H1 (cell line): Measurements from ENCODE around the gene SEMA3B. TPM values are rescaled to one million over a fixed set of nuclear protein-coding genes. Genes with fewer than 3 reads are reported as not detected.

Experiments used
- CTCF ChIA-PET: fragments of 300-600 bp; sonication (Branson Sonifier 250); formaldehyde crosslinking; loops from one replicate; lab custom pipeline; 2021; ENCODE audit not compliant: partially characterized antibody; lab: Charles Lee
- POLR2A ChIA-PET: fragments of 300-600 bp; sonication (Branson Sonifier 250); formaldehyde crosslinking; loops from one replicate; lab custom pipeline; 2021; ENCODE audit warnings: inconsistent platforms; ENCODE audit not compliant: partially characterized antibody; lab: Charles Lee
- DNase-seq, 2 experiments: peaks; one replicate each; pipeline versions ENCODE4 v3.0.0 to v3.0.0-alpha.2; 2010 to 2022; ENCODE audit warnings: low spot score in 2 of 2, low read depth in 1 of 2, mixed read lengths in 1 of 2
- FAIRE-seq: peaks from 2 replicates; lab custom pipeline; 2011; peaks lifted over from hg19 to GRCh38; lab: Jason Lieb, UNC
- H2AFZ ChIP-seq: 2 replicates; pipeline ENCODE4 v1.8.1; 2012; ENCODE audit warnings: low read length, inconsistent platforms
- H2AK5ac ChIP-seq: 2 replicates; pipeline ENCODE4 v1.6.1; 2013; ENCODE audit warnings: low read depth, low read length
- H2BK120ac ChIP-seq: replicated peaks from 2 replicates; pipeline ENCODE3; 2013; ENCODE audit warnings: low read depth, low read length, inconsistent platforms
- H2BK12ac ChIP-seq: 2 replicates; pipeline ENCODE4 v1.6.1; 2013; ENCODE audit warnings: low read depth, low read length
- H2BK15ac ChIP-seq: 2 replicates; pipeline ENCODE4 v1.6.1; 2013; ENCODE audit warnings: low read length
- H2BK20ac ChIP-seq: 2 replicates; pipeline ENCODE4 v1.6.1; 2013; ENCODE audit warnings: low read length
- H2BK5ac ChIP-seq: 2 replicates; pipeline ENCODE4 v1.6.1; 2013; ENCODE audit warnings: low read depth, low read length
- H3K14ac ChIP-seq: 2 replicates; pipeline ENCODE4 v1.6.1; 2013; ENCODE audit warnings: inconsistent platforms; ENCODE audit not compliant: insufficient read length
- H3K18ac ChIP-seq: 2 replicates; pipeline ENCODE4 v1.6.1; 2013; ENCODE audit warnings: low read length; ENCODE audit errors: extremely low read depth
- H3K23ac ChIP-seq: 2 replicates; pipeline ENCODE4 v1.6.1; 2013; ENCODE audit warnings: inconsistent platforms; ENCODE audit not compliant: insufficient read length
- H3K23me2 ChIP-seq: 2 replicates; pipeline ENCODE4 v1.6.1; 2013; ENCODE audit warnings: low read depth, low read length
- H3K27ac ChIP-seq: 2 replicates; pipeline ENCODE4 v1.6.1; 2011; ENCODE audit warnings: low read depth, low read length, inconsistent platforms
- H3K27me3 ChIP-seq, 4 experiments: replicated peaks in 1 of 4; 1 replicate in 1 of 4; 2 replicates in 3 of 4; pipeline versions ENCODE4 v1.6.1 to v1.8.1; 2011 to 2013; ENCODE audit warnings: low read length in 3 of 4, mild to moderate bottlenecking in 3 of 4, inconsistent platforms in 2 of 4, mixed read lengths in 2 of 4, moderate library complexity in 1 of 4; ENCODE audit not compliant: control insufficient read depth in 3 of 4, insufficient read depth in 3 of 4; ENCODE audit errors: extremely low read depth in 1 of 4
- H3K36me3 ChIP-seq, 4 experiments: 2 replicates each; pipeline versions ENCODE4 v1.6.1 to v1.8.1; 2011 to 2013; ENCODE audit warnings: mild to moderate bottlenecking in 4 of 4, low read length in 3 of 4, moderate library complexity in 2 of 4, control low read depth in 1 of 4, inconsistent platforms in 1 of 4; ENCODE audit not compliant: insufficient read depth in 4 of 4, control insufficient read depth in 2 of 4
- H3K4ac ChIP-seq: replicated peaks from 2 replicates; pipeline ENCODE3; 2013; ENCODE audit warnings: low read length, low read depth, mixed read lengths, inconsistent platforms; ENCODE audit not compliant: insufficient read length
- H3K4me1 ChIP-seq, 4 experiments: replicated peaks in 1 of 4; 1 replicate in 1 of 4; 2 replicates in 3 of 4; pipeline versions ENCODE4 v1.6.1 to v1.8.1; 2011 to 2013; ENCODE audit warnings: low read length in 3 of 4, inconsistent platforms in 2 of 4, mixed read lengths in 1 of 4; ENCODE audit not compliant: insufficient read depth in 4 of 4, control insufficient read depth in 3 of 4
- H3K4me2 ChIP-seq, 2 experiments: 2 replicates each; pipeline versions ENCODE4 v1.6.1 to v1.8.1; 2011 to 2013; ENCODE audit warnings: low read depth in 2 of 2, low read length in 2 of 2, control low read depth in 1 of 2, inconsistent platforms in 1 of 2, mild to moderate bottlenecking in 1 of 2; ENCODE audit not compliant: insufficient read depth in 1 of 2
- H3K4me3 ChIP-seq, 4 experiments: fragments of 200-600, 300-600 bp in 1 of 4; sonication (generic), shearing (Covaris generic), sonication (Bioruptor Twin) in 1 of 4; 2 replicates each; pipeline versions ENCODE4 v1.5.1 to v1.8.1; 2011 to 2016; ENCODE audit warnings: low read length in 4 of 4, low read depth in 3 of 4, control low read depth in 2 of 4, inconsistent platforms in 2 of 4, mild to moderate bottlenecking in 2 of 4, mixed read lengths in 1 of 4, moderate library complexity in 1 of 4; ENCODE audit not compliant: insufficient read depth in 2 of 4; ENCODE audit errors: extremely low read depth in 1 of 4
- H3K56ac ChIP-seq: replicated peaks from 2 replicates; pipeline ENCODE3; 2013; ENCODE audit warnings: low read depth, mild to moderate bottlenecking, mixed read lengths, low read length, inconsistent platforms; ENCODE audit not compliant: insufficient read length
- H3K79me1 ChIP-seq: 2 replicates; pipeline ENCODE4 v1.6.1; 2013; ENCODE audit warnings: low read depth, low read length, control low read depth
- H3K79me2 ChIP-seq, 2 experiments: 2 replicates each; pipeline versions ENCODE4 v1.6.1 to v1.8.1; 2012 to 2013; ENCODE audit warnings: low read length in 2 of 2, mild to moderate bottlenecking in 2 of 2, inconsistent platforms in 1 of 2; ENCODE audit not compliant: insufficient read depth in 2 of 2, control insufficient read depth in 1 of 2
- H3K9ac ChIP-seq, 4 experiments: replicated peaks in 1 of 4; 1 replicate in 1 of 4; 2 replicates in 3 of 4; pipeline versions ENCODE4 v1.6.1 to v1.8.1; 2011 to 2013; ENCODE audit warnings: low read depth in 3 of 4, low read length in 3 of 4, control low read depth in 2 of 4, mild to moderate bottlenecking in 2 of 4, moderate library complexity in 2 of 4, inconsistent platforms in 1 of 4; ENCODE audit errors: extremely low read depth in 1 of 4
- H3K9me3 ChIP-seq, 2 experiments: 2 replicates each; pipeline versions ENCODE4 v1.6.1 to v1.8.1; 2012 to 2013; ENCODE audit warnings: mild to moderate bottlenecking in 2 of 2, moderate library complexity in 2 of 2, control low read depth in 1 of 2, inconsistent platforms in 1 of 2, low read depth in 1 of 2, low read length in 1 of 2, mixed read lengths in 1 of 2; ENCODE audit not compliant: insufficient read depth in 2 of 2
- H4K20me1 ChIP-seq, 2 experiments: replicated peaks in 1 of 2; 2 replicates each; pipeline versions ENCODE3 to v1.8.1; 2011 to 2013; ENCODE audit warnings: inconsistent platforms in 2 of 2, low read length in 2 of 2, mild to moderate bottlenecking in 1 of 2; ENCODE audit not compliant: insufficient read depth in 2 of 2, control insufficient read depth in 1 of 2
- H4K5ac ChIP-seq: 2 replicates; pipeline ENCODE4 v1.6.1; 2013; ENCODE audit warnings: low read length, low read depth, mixed read lengths, inconsistent platforms; ENCODE audit not compliant: insufficient read length
- H4K8ac ChIP-seq: 2 replicates; pipeline ENCODE4 v1.8.0; 2013; ENCODE audit warnings: mild to moderate bottlenecking, moderate library complexity, low read length, inconsistent platforms; ENCODE audit not compliant: insufficient read depth; ENCODE audit errors: extremely low read depth
- H4K91ac ChIP-seq: replicated peaks from 2 replicates; pipeline ENCODE3; 2013; ENCODE audit warnings: low read length, mixed read lengths, inconsistent platforms; ENCODE audit not compliant: insufficient read length
- ASH2L ChIP-seq: fragments of 200-600, 300-600 bp; sonication (generic); IDR thresholded peaks from one replicate; pipeline ENCODE4 v1.7.1; 2017; ENCODE audit warnings: low read length
- BCL11A ChIP-seq, 2 experiments: IDR thresholded peaks; one replicate each; pipeline ENCODE4 v1.6.1; 2011; ENCODE audit warnings: low read depth in 2 of 2, low read length in 2 of 2, mild to moderate bottlenecking in 2 of 2
- CBX8 ChIP-seq: fragments of 300-800, 300-1000 bp; sonication (generic); IDR thresholded peaks from 2 replicates; pipeline ENCODE4 v1.7.1; 2016; ENCODE audit warnings: low read depth, low read length, borderline replicate concordance
- GABPA ChIP-seq: IDR thresholded peaks from 2 replicates; pipeline ENCODE4 v1.6.1; 2011; ENCODE audit warnings: mild to moderate bottlenecking, low read length, moderate library complexity, borderline replicate concordance; ENCODE audit not compliant: insufficient read depth
- JUN ChIP-seq: IDR thresholded peaks from 2 replicates; pipeline ENCODE4 v1.6.1; 2011; ENCODE audit warnings: low read depth, mild to moderate bottlenecking, improper control_type of control experiment, low read length
- KDM4A ChIP-seq: IDR thresholded peaks from one replicate; pipeline ENCODE4 v1.7.1; 2012; ENCODE audit warnings: low read depth, mild to moderate bottlenecking, moderate library complexity, low read length, inconsistent platforms; ENCODE audit not compliant: severe bottlenecking
- KDM5A ChIP-seq: fragments of 200-600 bp; IDR thresholded peaks from 2 replicates; pipeline ENCODE4 v1.7.1; 2012; ENCODE audit warnings: mild to moderate bottlenecking, low read length, inconsistent platforms, mixed read lengths
- PHF8 ChIP-seq: fragments of 200-600 bp; sonication (generic); conservative IDR thresholded peaks from 2 replicates; pipeline ENCODE4 v1.7.1; 2012; ENCODE audit warnings: low read depth, mild to moderate bottlenecking, inconsistent platforms, low read length, moderate library complexity
- RNF2 ChIP-seq: fragments of 200-900, 300-1000 bp; sonication (generic); IDR thresholded peaks from 2 replicates; pipeline ENCODE4 v1.7.1; 2016; ENCODE audit warnings: borderline replicate concordance, low read depth, mild to moderate bottlenecking, antibody characterized with exemption, low read length; ENCODE audit not compliant: poor library complexity, severe bottlenecking; ENCODE audit errors: missing control alignments
- SIX5 ChIP-seq: IDR thresholded peaks from 2 replicates; pipeline ENCODE4 v1.6.1; 2011; ENCODE audit warnings: mild to moderate bottlenecking, low read depth, low read length
- SUZ12 ChIP-seq: fragments of 200-600 bp; sonication (generic); IDR thresholded peaks from 2 replicates; pipeline ENCODE4 v1.6.1; 2012; ENCODE audit warnings: mild to moderate bottlenecking, inconsistent platforms, low read length, moderate library complexity, mixed read lengths
- TAF7 ChIP-seq: optimal IDR thresholded peaks from 2 replicates; pipeline ENCODE3; 2011; ENCODE audit warnings: low read depth, mild to moderate bottlenecking, inconsistent platforms, low read length, moderate library complexity, borderline replicate concordance
- WGBS, 2 experiments: shearing (Covaris generic) in 1 of 2; methylation state at CpG; one replicate each; pipeline versions ENCODE4 v1.1.6 to v1.1.7; 2013 to 2015; ENCODE audit warnings: low lambda C conversion rate in 2 of 2, mixed read lengths in 2 of 2, inconsistent platforms in 1 of 2, low coverage in 1 of 2, missing lambda C conversion rate in 1 of 2; ENCODE audit not compliant: insufficient replicate concordance in 2 of 2, insufficient coverage in 1 of 2, insufficient read length in 1 of 2; ENCODE audit errors: extremely low coverage in 1 of 2, missing lambda C conversion rate in 1 of 2; 5-methylcytosine and 5-hydroxymethylcytosine counted together
- polyA plus RNA-seq, 7 experiments: library from polyadenylated mRNA; depleted of rRNA in 3 of 7; stranded (reverse) in 5 of 7; unstranded in 2 of 7; fragments of >200 nt in 5 of 7; fragments of 200-250 nt in 2 of 7; gene quantifications; 1 replicate in 5 of 7; 2 replicates in 1 of 7; 4 replicates in 1 of 7; pipeline versions ENCODE4 v1.2.1 to v1.2.3, GENCODE V29; 2011 to 2013; ENCODE audit warnings: missing spikeins in 2 of 7, mixed read lengths in 2 of 7
- total RNA-seq: library from RNA; stranded (reverse); fragmentation: NEBNext Ultra II Directional; extraction: Animal tissue kit (Norgen Biotek cat#: 25700); gene quantifications from 2 replicates; pipeline ENCODE4 v1.2.1, GENCODE V29; 2021
- TF ChIP-seq, protein P1 (sequence below): IDR thresholded peaks from 2 replicates; pipeline ENCODE4 v1.6.1; 2012; ENCODE audit warnings: inconsistent platforms

Gene SEMA3B
- total and polyA plus RNA-seq, 2 of the 8 experiments (the other 6 are each of a cell fraction or from before 2014, with no cell fraction given) = 3.0 to 4.7 TPM

GRCh38 chr3:50318615-50319014, 49.7 kb downstream of the SEMA3B start:
- ChIA-PET CTCF (interaction anchor here (0.6 to 3.9 kb wide), 10 partner anchors 10 to 197 kb away, joined by 3 to 17 read pairs (median 4); partner anchors contain the start of genes HYAL1 and TUSC2), POLR2A (interaction anchor here (0.8 to 12.6 kb wide), 7 partner anchors 11 to 67 kb away, joined by 3 to 149 read pairs (median 5); partner anchors contain the start of genes HYAL1, HYAL3, NAA80 and TUSC2)
- peaks cover 0 to 25% of the 10 kb centered on the region in 2 experiments; a peak in 3 of 4 replicates for H3K79me2 ChIP-seq
- 0 out of 2 replicates have a peak overlapping the region, but pooled peaks have one; percentile 7 for H4K8ac ChIP-seq
- H2BK120ac ChIP-seq = no peak overlapping the region
- H3K9ac ChIP-seq = no peak overlapping the region
- 92% methylated on average over 10 of the region's 10 CpGs; no CpG with 5 or more reads in 1 of the 2 experiments for WGBS, 2 experiments
- peaks cover 0 to 27% (median 18%) of the 10 kb centered on the region in 4 experiments; a peak in 6 of 7 replicates for H3K4me1 ChIP-seq
- H2AK5ac ChIP-seq = no peak overlapping the region
- no peak for DNase-seq
- no peaks in the 10 kb centered on the region for H3K9me3 ChIP-seq
- H2BK5ac ChIP-seq = no peak overlapping the region
- 0 out of 2 replicates have a peak overlapping the region, but pooled peaks have one; percentile 32 for H3K27ac ChIP-seq
- no peak overlapping the region for H3K14ac ChIP-seq
- H4K91ac ChIP-seq = no peak overlapping the region
- no peak overlapping the region for H4K5ac ChIP-seq
- no peaks in the 10 kb centered on the region for H3K27me3 ChIP-seq
- no peak for FAIRE-seq
- H3K4ac ChIP-seq = no peak overlapping the region
- no peak overlapping the region for H2BK20ac ChIP-seq
- peaks cover 20% of the 10 kb centered on the region for H3K79me1 ChIP-seq
- no peak overlapping the region for H3K23ac ChIP-seq
- no peak overlapping the region for H2BK15ac ChIP-seq
- H3K23me2 ChIP-seq = peaks cover 17% of the 10 kb centered on the region
- no peak overlapping the region for H3K56ac ChIP-seq
- H3K4me2 ChIP-seq = no peak overlapping the region
- no peak overlapping the region for H2AFZ ChIP-seq
- no peak overlapping the region for H3K4me3 ChIP-seq
- H3K36me3 ChIP-seq = peaks cover 16 to 34% (median 28%) of the 10 kb centered on the region in 4 experiments
- TF ChIP-seq JUN (no peak), KDM5A (no peak), ASH2L (no peak), KDM4A (no peak), CBX8 (no peak), BCL11A (IDR thresholded peaks at IDR 0.05; ENCODE audit: low read depth in 2 of 2, low read length in 2 of 2) (no peak), SIX5 (no peak), RNF2 (no peak), SUZ12 (no peak), TAF7 (no peak), GABPA (no peak), PHF8 (no peak)
- TF ChIP-seq, protein P1, sequence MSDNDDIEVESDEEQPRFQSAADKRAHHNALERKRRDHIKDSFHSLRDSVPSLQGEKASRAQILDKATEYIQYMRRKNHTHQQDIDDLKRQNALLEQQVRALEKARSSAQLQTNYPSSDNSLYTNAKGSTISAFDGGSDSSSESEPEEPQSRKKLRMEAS = no peak
- H3K18ac ChIP-seq = no peak overlapping the region
- H4K20me1 ChIP-seq = peaks cover 19 to 35% of the 10 kb centered on the region in 2 experiments
- no peak overlapping the region for H2BK12ac ChIP-seq
